Stimulated activated naive CD8-positive, alpha-beta T cell treated with anti-CD3 and anti-CD28 coated beads, Interleukin-15, amount 100 ng/mL, for 72 hours (primary cell): Measurements from ENCODE around the gene ATP6V0A1.
"Not testable (repeated sequence)": the region's sequence is repeated elsewhere in the genome, so short reads cannot be mapped to it uniquely, and the experiment has no call there.

ENCODE experiments used
- ATAC-seq: fragments of 150-1000 bp; cut with Tn5 transposase; 2 replicates; pipeline ENCODE4 v1.10.0; 2021; ENCODE audit warnings: mild to moderate bottlenecking, moderate library complexity
- DNase-seq, 2 donors: peaks; one replicate each; pipeline ENCODE4 v3.0.0; 2021 to 2022
- H3K27ac Mint-ChIP-seq, 2 donors: one replicate each; pipeline ENCODE4 v1.8.0; 2022; ENCODE audit warnings: mild to moderate bottlenecking in 2 of 2, mixed read lengths in 2 of 2, moderate library complexity in 2 of 2
- H3K27me3 Mint-ChIP-seq: one replicate; pipeline ENCODE4 v1.8.0; 2022; ENCODE audit warnings: mixed read lengths
- H3K4me1 Mint-ChIP-seq: one replicate; pipeline ENCODE4 v1.8.0; 2022; ENCODE audit warnings: mild to moderate bottlenecking, mixed read lengths
- H3K4me3 Mint-ChIP-seq, 2 donors: one replicate each; pipeline ENCODE4 v1.8.0; 2022; ENCODE audit warnings: mild to moderate bottlenecking in 2 of 2, mixed read lengths in 2 of 2, moderate library complexity in 1 of 2
- H3K9me3 Mint-ChIP-seq, 2 donors: one replicate each; pipeline ENCODE4 v1.8.0; 2022; ENCODE audit warnings: mixed read lengths in 2 of 2

ATP6V0A1 gene

GRCh38 chr17:42548070-42548837, 89.6 kb downstream of the ATP6V0A1 start:
- Mint-ChIP-seq H3K27me3 (no peaks in the 10 kb centered on the region), H3K27ac (peak overlapping the region in 1 of 2 donors; percentile 81), H3K9me3 (no peaks in the 10 kb centered on the region), H3K4me1 (peaks cover 30% of the 10 kb centered on the region), H3K4me3 (peak overlapping the region; percentile 6 to 48)
- DNase-seq (peak; percentile 75 to 78), ATAC-seq (peak; percentile 82)

- DNase-seq (no peak), ATAC-seq (no peak)
- H3K9me3 Mint-ChIP-seq = no peaks in the 10 kb centered on the region
- H3K4me1 Mint-ChIP-seq = peaks cover 38% of the 10 kb centered on the region
- peak overlapping the region; percentile 6 to 48 for H3K4me3 Mint-ChIP-seq
- no peak overlapping the region for H3K27ac Mint-ChIP-seq
- no peaks in the 10 kb centered on the region for H3K27me3 Mint-ChIP-seq
Observed at GRCh38 chr17:42548993-42549755, 90.5 kb downstream of the ATP6V0A1 start.

- Mint-ChIP-seq H3K27ac (peak within 1 kb of the TSS; percentile 84 to 88), H3K4me3 (peak within 1 kb of the TSS; percentile 91 to 97), H3K4me1 (peaks cover 51% of the 10 kb centered on the region)
- DNase-seq, ATAC-seq, H3K27me3 Mint-ChIP-seq, H3K9me3 Mint-ChIP-seq: not testable (repeated sequence)
Observed at GRCh38 chr17:42552736-42553135, 94.1 kb downstream of the ATP6V0A1 start, which contains the start of gene HSD17B1. Gene HSD17B1 (plus strand): TSS chr17:42552923. CDS start chr17:42552934, 11 bp downstream.

- Mint-ChIP-seq H3K4me1 (peaks cover 51% of the 10 kb centered on the region), H3K27me3 (no peaks in the 10 kb centered on the region), H3K4me3 (peak overlapping the region; percentile 91 to 97), H3K27ac (peak overlapping the region in 1 of 2 donors; percentile 88), H3K9me3 (no peaks in the 10 kb centered on the region)
- DNase-seq (no peak), ATAC-seq (no peak)
Observed at GRCh38 chr17:42553161-42553818, 94.6 kb downstream of the ATP6V0A1 start.

GRCh38 chr17:42553866-42554249, 95.2 kb downstream of the ATP6V0A1 start:
- ATAC-seq (peak; percentile 37), DNase-seq (no peak)
- H3K4me1 Mint-ChIP-seq = peaks cover 48% of the 10 kb centered on the region

GRCh38 chr17:42554250-42555121, 95.8 kb downstream of the ATP6V0A1 start:
- ATAC-seq = peak; percentile 93
- Mint-ChIP-seq H3K9me3 (no peaks in the 10 kb centered on the region), H3K4me3 (peak overlapping the region; percentile 91 to 97), H3K27me3 (no peaks in the 10 kb centered on the region), H3K27ac (peak overlapping the region; percentile 95 to 98), H3K4me1 (peaks cover 42% of the 10 kb centered on the region)
- peak; percentile 76 to 85 for DNase-seq

More at GRCh38 chr17:42553866-42554249, 95.2 kb downstream of the ATP6V0A1 start:
- no peaks in the 10 kb centered on the region for H3K27me3 Mint-ChIP-seq
- peak overlapping the region; percentile 91 to 97 for H3K4me3 Mint-ChIP-seq
- peak overlapping the region; percentile 84 to 95 for H3K27ac Mint-ChIP-seq
- no peaks in the 10 kb centered on the region for H3K9me3 Mint-ChIP-seq

- Mint-ChIP-seq H3K27me3 (no peaks in the 10 kb centered on the region), H3K27ac (peak overlapping the region; percentile 95 to 98), H3K4me1 (peaks cover 42% of the 10 kb centered on the region), H3K9me3 (no peaks in the 10 kb centered on the region), H3K4me3 (peak overlapping the region; percentile 91 to 97)
- DNase-seq = no peak
- peak; percentile 9 for ATAC-seq
Observed at GRCh38 chr17:42555122-42555622, 96.5 kb downstream of the ATP6V0A1 start.

- Mint-ChIP-seq H3K4me1 (peaks cover 47% of the 10 kb centered on the region), H3K4me3 (peak overlapping the region in 1 of 2 donors; percentile 97), H3K27ac (peak overlapping the region in 1 of 2 donors; percentile 71)
- DNase-seq, H3K9me3 Mint-ChIP-seq, H3K27me3 Mint-ChIP-seq: not testable (repeated sequence)
- ATAC-seq = peak; percentile 31
Observed at GRCh38 chr17:42555961-42556617, 97.4 kb downstream of the ATP6V0A1 start.

GRCh38 chr17:42559075-42559474, 100.4 kb downstream of the ATP6V0A1 start:
- Mint-ChIP-seq H3K27ac (no peak overlapping the region), H3K4me1 (peaks cover 51% of the 10 kb centered on the region)
- ATAC-seq = no peak

GRCh38 chr17:42560246-42560645, 101.6 kb downstream of the ATP6V0A1 start:
- ATAC-seq (no peak), DNase-seq (no peak)
- no peak overlapping the region for H3K4me3 Mint-ChIP-seq
- H3K27me3 Mint-ChIP-seq = no peaks in the 10 kb centered on the region
- H3K4me1 Mint-ChIP-seq = peaks cover 55% of the 10 kb centered on the region
- H3K27ac Mint-ChIP-seq = peak overlapping the region in 1 of 2 donors; percentile 36
- no peaks in the 10 kb centered on the region for H3K9me3 Mint-ChIP-seq

More at GRCh38 chr17:42559075-42559474, 100.4 kb downstream of the ATP6V0A1 start:
- DNase-seq = no peak
- Mint-ChIP-seq H3K27me3 (no peaks in the 10 kb centered on the region), H3K4me3 (no peak overlapping the region), H3K9me3 (no peaks in the 10 kb centered on the region)

- Mint-ChIP-seq H3K4me1 (peaks cover 58% of the 10 kb centered on the region), H3K9me3 (no peaks in the 10 kb centered on the region)
- DNase-seq = peak; percentile 89 to 94
Observed at GRCh38 chr17:42561897-42562387, 103.3 kb downstream of the ATP6V0A1 start, which contains the start of gene COASY. Gene COASY (plus strand): TSS chr17:42562148. CDS start chr17:42562623, 475 bp downstream.

GRCh38 chr17:42562388-42563142, 103.9 kb downstream of the ATP6V0A1 start:
- Mint-ChIP-seq H3K9me3 (no peaks in the 10 kb centered on the region), H3K4me1 (peaks cover 62% of the 10 kb centered on the region), H3K27me3 (no peaks in the 10 kb centered on the region), H3K4me3 (peak overlapping the region; percentile 93 to 98), H3K27ac (peak overlapping the region; percentile 97 to 99)
- no peak for DNase-seq
- peak; percentile 4 for ATAC-seq

More at GRCh38 chr17:42561897-42562387, 103.3 kb downstream of the ATP6V0A1 start, which contains the start of gene COASY:
- H3K27me3 Mint-ChIP-seq = no peaks in the 10 kb centered on the region
- peak; percentile 80 for ATAC-seq
- H3K27ac Mint-ChIP-seq = peak within 1 kb of the TSS; percentile 97 to 99
- peak within 1 kb of the TSS; percentile 93 to 98 for H3K4me3 Mint-ChIP-seq

GRCh38 chr17:42563143-42563509, 104.4 kb downstream of the ATP6V0A1 start:
- Mint-ChIP-seq H3K27ac (peak overlapping the region; percentile 81 to 99), H3K4me1 (peaks cover 68% of the 10 kb centered on the region), H3K27me3 (no peaks in the 10 kb centered on the region), H3K9me3 (no peaks in the 10 kb centered on the region), H3K4me3 (peak overlapping the region; percentile 93 to 98)
- DNase-seq (no peak), ATAC-seq (no peak)
